ENCODE measurements around the gene NISCH. TPM values are rescaled to one million over a fixed set of nuclear protein-coding genes. Genes with fewer than 3 reads are reported as not detected.

NISCH gene
- 100 to 1,000 TPM in 1 of 8 experiments, 10 to 100 TPM in 7; 54.4 to 134 (median 80.6) TPM for total RNA-seq

DNA sequence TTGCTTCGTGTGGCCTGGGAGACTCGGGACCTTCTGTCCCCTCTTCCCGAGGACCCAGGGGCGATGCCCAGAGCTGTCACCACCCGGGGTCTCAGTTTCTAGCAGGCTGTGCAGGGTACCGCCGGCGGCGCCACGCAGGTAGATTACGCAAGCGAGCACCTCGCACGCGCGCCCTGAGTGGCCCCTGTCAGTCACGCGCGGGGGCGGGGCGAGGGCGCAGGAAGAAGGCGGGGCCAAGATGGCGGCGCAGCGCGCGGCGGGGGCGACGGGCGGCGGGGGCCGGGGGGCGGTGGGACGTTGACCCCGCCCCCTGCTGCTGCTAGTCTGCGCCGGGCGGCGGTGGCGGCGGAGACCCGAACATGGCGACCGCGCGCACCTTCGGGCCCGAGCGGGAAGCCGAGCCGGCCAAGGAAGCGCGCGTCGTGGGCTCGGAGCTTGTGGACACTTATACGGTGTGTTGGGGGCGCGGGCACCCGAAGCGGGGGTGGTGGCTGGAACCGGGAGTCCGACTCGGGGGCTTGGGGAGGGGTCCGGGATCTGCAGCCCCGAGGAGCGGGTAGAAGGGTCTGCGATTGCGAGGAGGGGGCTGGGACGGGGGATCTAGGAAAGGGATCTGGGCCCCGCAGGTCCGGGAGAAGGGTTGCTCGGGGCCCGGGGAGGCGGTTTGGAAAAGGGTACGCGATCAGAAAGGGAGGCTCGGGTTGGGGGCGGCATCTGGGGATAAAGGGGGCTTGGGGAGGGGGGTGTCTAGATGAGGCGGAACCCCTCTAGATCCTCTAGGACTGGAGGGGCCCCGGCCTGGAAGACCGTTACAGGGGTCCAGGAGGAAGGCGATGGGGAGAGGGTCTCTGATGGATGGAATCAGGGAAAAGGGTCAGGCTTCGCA is at the start of gene NISCH:
Gene NISCH (plus strand): TSS at position 322 of the 886 bp plus-strand sequence. CDS start 38 bp downstream, at position 360.
- in situ Hi-C loops (cut with MboI; ENCODE audit: low pct_unique_long_range_greater_than_20kb in 2 of 9, low sequenced_read_pairs in 9 of 9, unreplicated experiment in 9 of 9), result no loop called here
- Histone ChIP-seq H3K4me3 (peak within 1 kb of the TSS; percentile 74 to 99 (median 86)), H3K27ac (peak within 1 kb of the TSS; percentile 67 to 87), H3K4me1 (replicated peaks in 1 of 2) (peaks cover 21 to 26% of the 10 kb centered on the region in 2 donors)
- ATAC-seq (replicated peaks in 6 of 8), result peak; percentile 45 to 82 (median 78)
- whole genome bisulfite sequencing, 10 experiments, result 0 to 8% methylated on average over 1 to 5 of the region's 86 CpGs; no CpG with 5 or more reads in 8 of the 10 experiments

DNA sequence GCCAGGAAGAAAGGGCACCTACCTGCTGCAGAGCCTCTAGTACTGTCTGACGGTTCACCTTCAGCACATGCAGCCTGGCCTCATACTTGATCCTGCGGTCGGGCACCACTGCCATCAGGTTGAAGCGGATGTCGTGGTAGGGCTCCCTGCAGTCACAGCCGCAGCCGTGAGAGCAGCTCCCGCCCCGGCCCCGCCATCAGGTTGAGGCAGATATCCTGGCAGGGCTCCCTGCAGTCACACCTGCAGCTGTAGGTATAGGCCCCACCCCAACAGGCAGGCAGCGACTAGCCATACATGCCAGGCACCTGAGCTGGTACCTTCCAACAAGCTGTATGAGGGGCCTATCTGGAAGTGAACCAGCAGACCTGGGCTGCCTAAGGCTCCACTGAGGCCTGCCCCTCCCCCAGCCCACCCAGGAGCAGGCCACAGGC is 49.2 kb upstream of the NISCH start:
- H3K4me1 ChIP-seq (replicated peaks in 1 of 2), result peaks cover 6 to 9% of the 10 kb centered on the region in 2 donors
- ATAC-seq (replicated peaks in 6 of 8), result no peak
- 80 to 100% (median 93%) methylated on average over 1 to 3 of the region's 11 CpGs; no CpG with 5 or more reads in 7 of the 10 experiments for WGBS, 10 experiments
- in situ Hi-C loops (cut with MboI; ENCODE audit: low pct_unique_long_range_greater_than_20kb in 2 of 9, low sequenced_read_pairs in 9 of 9, unreplicated experiment in 9 of 9), result no loop called here
- H3K27ac ChIP-seq, result no peak overlapping the region
- H3K4me3 ChIP-seq, result no peak overlapping the region

DNA sequence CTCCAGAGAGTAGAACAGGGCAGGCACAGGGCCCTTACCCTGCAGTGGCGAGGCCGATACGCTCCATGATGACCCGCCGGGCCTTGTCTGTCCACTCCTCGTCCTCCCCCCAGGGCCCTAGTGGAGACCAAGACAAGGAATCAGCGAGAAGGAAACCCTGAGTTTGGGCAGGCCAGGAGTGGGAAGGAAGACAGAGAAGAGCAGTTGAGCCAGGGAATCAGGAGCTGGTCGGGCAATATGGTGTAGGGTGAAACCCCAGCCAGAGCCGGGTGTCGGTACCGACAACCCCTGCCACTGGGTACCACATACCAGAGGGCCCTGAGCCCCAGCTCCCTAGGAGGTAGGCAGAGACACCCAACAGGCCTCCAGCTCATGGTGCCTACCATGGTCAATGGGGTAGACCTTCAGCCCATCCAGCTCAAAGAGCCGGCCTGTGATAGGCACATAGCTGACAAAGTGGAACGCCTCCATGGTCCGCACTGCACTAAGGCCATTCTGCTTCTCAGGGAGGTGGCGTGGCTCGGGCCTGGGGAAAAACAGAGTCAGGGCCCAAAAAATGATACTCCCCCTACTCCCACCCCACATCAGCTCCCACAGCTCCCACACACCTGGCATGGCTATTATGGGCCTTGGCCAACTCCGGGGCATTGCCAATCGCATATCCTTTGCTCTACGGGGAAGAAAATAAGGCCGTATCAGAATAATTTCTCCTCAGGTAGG is 48.5 kb upstream of the NISCH start:
- 80 to 100% (median 97%) methylated on average over 1 to 10 of the region's 20 CpGs; no CpG with 5 or more reads in 4 of the 10 experiments for WGBS, 10 experiments
- H3K4me1 ChIP-seq (replicated peaks in 1 of 2), result peaks cover 10 to 12% of the 10 kb centered on the region in 2 donors
- ATAC-seq (replicated peaks in 6 of 8), result no peak
- in situ Hi-C loops (cut with MboI; ENCODE audit: low pct_unique_long_range_greater_than_20kb in 2 of 9, low sequenced_read_pairs in 9 of 9, unreplicated experiment in 9 of 9), result no loop called here
- no peak overlapping the region for H3K27ac ChIP-seq
- H3K4me3 ChIP-seq, result no peak overlapping the region

DNA sequence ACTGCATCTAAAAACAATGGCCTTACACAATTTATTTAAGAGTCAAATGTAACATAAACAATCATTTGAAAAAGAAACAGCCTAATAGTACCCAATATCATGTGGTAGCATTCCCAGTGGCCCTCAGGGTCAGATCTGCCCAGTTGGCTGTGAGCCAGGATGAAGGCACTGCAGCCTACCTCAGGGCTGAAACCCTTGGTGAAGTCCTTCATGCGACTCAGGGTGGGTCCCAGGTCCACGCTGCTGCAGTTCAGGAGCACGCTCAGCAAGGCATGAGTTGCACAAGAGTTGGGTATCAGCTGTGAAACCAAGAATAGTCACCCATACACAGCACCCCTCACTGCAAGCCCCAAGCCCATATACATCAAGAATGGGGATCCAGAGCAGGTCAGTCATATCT is 47.6 kb upstream of the NISCH start:
- Histone ChIP-seq H3K4me1 (replicated peaks in 1 of 2) (peaks cover 18 to 19% of the 10 kb centered on the region in 2 donors), H3K4me3 (no peak overlapping the region), H3K27ac (no peak overlapping the region)
- ATAC-seq (replicated peaks in 6 of 8), result no peak
- in situ Hi-C loops (cut with MboI; ENCODE audit: low pct_unique_long_range_greater_than_20kb in 2 of 9, low sequenced_read_pairs in 9 of 9, unreplicated experiment in 9 of 9), result no loop called here
- WGBS, 10 experiments, result 93 to 100% (median 100%) methylated on average over 1 to 2 of the region's 3 CpGs; no CpG with 5 or more reads in 5 of the 10 experiments

DNA sequence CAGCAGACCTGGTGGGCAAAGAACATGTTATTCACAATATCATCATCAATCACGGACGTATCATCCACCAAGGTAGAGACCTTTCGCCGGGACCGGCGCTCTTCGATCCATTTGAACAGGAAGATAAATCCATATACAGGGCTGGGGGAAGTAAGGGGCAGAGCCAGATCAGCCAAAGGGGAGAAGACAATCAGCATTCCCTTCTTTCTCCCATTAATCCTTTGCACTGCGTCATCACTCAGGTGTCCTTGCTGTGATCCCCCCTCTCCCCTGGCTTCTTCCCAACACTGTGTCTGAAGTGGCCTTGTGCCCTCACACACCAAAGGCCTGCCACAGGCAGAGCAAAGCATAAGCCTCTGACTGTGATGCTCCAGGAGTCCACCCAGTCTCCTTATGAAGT is 46.9 kb upstream of the NISCH start:
- WGBS, 10 experiments, result 90 to 97% (median 92%) methylated on average over 2 to 8 of the region's 8 CpGs; no CpG with 5 or more reads in 4 of the 10 experiments
- no peak overlapping the region for H3K27ac ChIP-seq
- in situ Hi-C loops (cut with MboI; ENCODE audit: low pct_unique_long_range_greater_than_20kb in 2 of 9, low sequenced_read_pairs in 9 of 9, unreplicated experiment in 9 of 9), result no loop called here
- peak overlapping the region in 3 of 5 donors; percentile 91 to 96 (median 93) for H3K4me3 ChIP-seq
- no peak for ATAC-seq (replicated peaks in 6 of 8)
- peaks cover 19 to 20% of the 10 kb centered on the region in 2 donors for H3K4me1 ChIP-seq (replicated peaks in 1 of 2)

DNA sequence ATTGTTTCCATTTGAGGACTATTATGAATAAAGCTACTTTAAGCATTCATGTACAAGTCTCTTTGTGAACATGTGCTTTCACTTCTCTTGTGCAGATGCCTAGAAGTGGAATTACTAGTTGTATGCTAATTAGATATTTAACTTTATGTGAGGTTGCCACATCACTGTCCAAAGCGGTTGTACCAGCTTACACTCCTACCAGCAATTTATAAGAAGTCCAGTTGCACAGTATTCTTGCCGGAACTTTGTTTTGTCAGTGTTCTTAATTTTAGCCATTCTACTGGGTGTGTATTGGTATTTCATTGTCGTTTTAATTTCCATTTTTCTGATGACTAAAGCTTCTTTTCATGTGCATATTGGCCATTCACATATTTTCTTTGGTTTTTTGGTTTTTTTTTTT is 39.6 kb upstream of the NISCH start:
- H3K27ac ChIP-seq, result no peak overlapping the region
- 0 to 100% (median 82%) methylated on average over 1 to 3 of the region's 3 CpGs for WGBS, 10 experiments
- H3K4me3 ChIP-seq, result no peak overlapping the region
- peak in 3 of 8 experiments; percentile 58 to 77 (median 71) for ATAC-seq (replicated peaks in 6 of 8)
- in situ Hi-C loops (cut with MboI; ENCODE audit: low pct_unique_long_range_greater_than_20kb in 2 of 9, low sequenced_read_pairs in 9 of 9, unreplicated experiment in 9 of 9), result no loop called here
- peaks cover 10 to 14% of the 10 kb centered on the region in 2 donors for H3K4me1 ChIP-seq (replicated peaks in 1 of 2)

DNA sequence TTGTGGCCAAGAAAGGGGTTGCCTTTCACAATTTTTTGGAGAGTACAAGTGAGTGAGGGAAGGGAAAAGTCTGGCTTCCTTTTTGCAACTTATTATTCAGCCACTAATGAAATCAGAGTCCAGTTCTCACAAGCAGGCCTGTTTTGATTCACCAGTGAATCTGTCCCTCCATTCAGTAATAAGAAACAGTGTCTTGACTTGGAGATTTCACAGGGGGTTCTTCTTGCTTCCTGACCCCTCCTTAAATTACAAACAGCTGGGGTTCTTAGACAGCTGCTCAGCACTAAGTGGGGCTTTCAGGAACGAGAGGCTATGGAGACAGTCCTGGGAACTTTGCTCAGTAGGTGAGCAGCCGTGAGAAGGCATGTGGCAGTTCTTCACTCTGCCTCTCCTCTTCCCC is 35.0 kb upstream of the NISCH start:
- no peak overlapping the region for H3K4me3 ChIP-seq
- WGBS, 10 experiments, result 43 to 60% (median 58%) methylated on average over 1 to 2 of the region's 2 CpGs; no CpG with 5 or more reads in 7 of the 10 experiments
- H3K27ac ChIP-seq, result no peak overlapping the region
- no peak for ATAC-seq (replicated peaks in 6 of 8)
- in situ Hi-C loops (cut with MboI; ENCODE audit: low pct_unique_long_range_greater_than_20kb in 2 of 9, low sequenced_read_pairs in 9 of 9, unreplicated experiment in 9 of 9), result no loop called here
- H3K4me1 ChIP-seq (replicated peaks in 1 of 2), result no peaks in the 10 kb centered on the region

DNA sequence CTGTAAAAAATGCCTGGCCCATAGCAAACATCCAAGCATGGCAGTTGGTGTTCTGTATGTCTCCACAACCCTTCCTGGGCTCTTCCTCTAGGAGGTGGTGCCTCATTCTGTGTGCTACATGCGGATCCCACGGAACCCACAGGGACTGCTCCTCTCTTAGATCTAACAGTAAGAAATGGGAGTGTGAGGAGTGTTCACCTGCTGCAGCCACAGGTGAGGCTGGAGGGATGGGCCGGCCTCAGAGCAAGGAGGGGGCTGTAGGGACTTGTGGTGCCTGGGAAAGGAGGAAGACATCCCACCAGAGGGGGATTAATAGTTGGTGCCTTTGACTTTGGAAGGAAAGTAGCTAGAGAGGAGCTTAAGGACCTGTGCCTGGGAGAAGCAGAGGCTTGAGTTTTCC is 32.7 kb upstream of the NISCH start:
- Histone ChIP-seq H3K4me3 (no peak overlapping the region), H3K27ac (no peak overlapping the region), H3K4me1 (replicated peaks in 1 of 2) (no peaks in the 10 kb centered on the region)
- in situ Hi-C loops (cut with MboI; ENCODE audit: low pct_unique_long_range_greater_than_20kb in 2 of 9, low sequenced_read_pairs in 9 of 9, unreplicated experiment in 9 of 9), result no loop called here
- 60 to 100% (median 90%) methylated on average over 1 to 3 of the region's 3 CpGs; no CpG with 5 or more reads in 5 of the 10 experiments for WGBS, 10 experiments
- no peak for ATAC-seq (replicated peaks in 6 of 8)

DNA sequence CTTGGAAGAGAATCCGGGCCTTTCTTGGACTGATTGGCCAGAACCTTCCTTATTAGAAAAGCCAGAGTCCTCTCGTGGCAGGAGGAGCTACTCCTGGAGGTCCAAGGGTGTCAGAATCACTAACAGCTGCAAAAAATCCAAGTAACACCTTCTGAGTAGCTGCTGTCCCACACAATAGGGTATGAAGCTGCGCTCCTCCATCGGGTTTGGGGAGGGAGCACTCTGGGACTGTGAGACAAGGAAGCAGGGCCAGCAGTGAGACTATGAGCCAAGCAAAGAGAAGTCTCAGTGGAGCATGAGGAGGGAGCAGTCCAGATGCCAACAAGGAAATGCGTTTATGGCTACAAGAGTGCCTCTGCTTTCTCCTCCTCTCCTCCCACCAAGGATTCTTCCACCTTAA is 32.2 kb upstream of the NISCH start:
- 15 to 76% (median 54%) methylated on average over 1 to 4 of the region's 5 CpGs; no CpG with 5 or more reads in 2 of the 10 experiments for WGBS, 10 experiments
- no peak for ATAC-seq (replicated peaks in 6 of 8)
- in situ Hi-C loops (cut with MboI; ENCODE audit: low pct_unique_long_range_greater_than_20kb in 2 of 9, low sequenced_read_pairs in 9 of 9, unreplicated experiment in 9 of 9), result no loop called here
- H3K4me1 ChIP-seq (replicated peaks in 1 of 2), result no peaks in the 10 kb centered on the region
- H3K4me3 ChIP-seq, result no peak overlapping the region
- H3K27ac ChIP-seq, result no peak overlapping the region

DNA sequence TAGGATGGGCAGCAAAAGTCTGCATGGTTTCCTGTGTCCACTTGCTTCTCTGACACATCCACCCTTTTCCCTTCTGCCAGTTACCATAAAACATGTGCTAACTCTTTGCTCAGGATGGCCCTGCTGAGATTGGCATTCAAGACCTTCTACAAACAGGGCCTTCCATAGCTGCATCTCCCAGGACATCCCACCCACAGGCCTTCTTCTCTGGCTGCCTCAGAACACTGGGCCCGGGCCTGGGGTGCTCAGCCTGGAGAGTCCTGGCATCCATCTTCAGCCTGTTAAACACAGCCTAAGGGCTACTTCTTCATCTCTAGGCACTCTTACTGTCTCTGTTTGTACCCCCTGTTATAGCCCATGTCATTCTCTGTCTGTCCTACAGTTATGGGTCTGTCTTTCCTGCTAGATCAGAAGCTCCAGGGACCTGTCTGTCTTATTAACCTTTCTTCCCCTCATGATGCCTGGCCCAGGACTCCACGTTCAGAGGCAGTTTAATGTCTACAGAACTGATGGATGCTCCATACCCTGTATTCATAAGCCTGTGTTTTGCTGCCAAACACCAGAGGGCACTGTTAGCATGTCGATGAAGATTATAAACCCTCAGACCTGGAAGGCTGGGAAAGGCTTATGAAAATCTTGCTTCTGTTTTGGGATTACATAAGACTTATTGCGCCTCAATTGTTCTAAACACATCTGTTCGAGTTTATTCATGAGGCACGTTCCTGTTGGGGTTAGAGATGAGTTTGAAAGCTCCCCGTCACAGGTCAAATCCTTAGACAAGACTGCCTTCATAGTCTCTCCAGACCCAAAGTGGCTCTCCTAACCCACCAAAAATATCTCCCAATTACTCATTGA is 27.0 kb upstream of the NISCH start:
- peaks cover 9 to 14% of the 10 kb centered on the region in 2 donors for H3K4me1 ChIP-seq (replicated peaks in 1 of 2)
- ATAC-seq (replicated peaks in 6 of 8), result peak; percentile 88 to 98 (median 96)
- in situ Hi-C loops (cut with MboI; ENCODE audit: low pct_unique_long_range_greater_than_20kb in 2 of 9, low sequenced_read_pairs in 9 of 9, unreplicated experiment in 9 of 9), result no loop called here
- no peak overlapping the region for H3K4me3 ChIP-seq
- 0 to 30% (median 6%) methylated on average over 1 to 6 of the region's 7 CpGs; no CpG with 5 or more reads in 2 of the 10 experiments for WGBS, 10 experiments
- H3K27ac ChIP-seq, result no peak overlapping the region

DNA sequence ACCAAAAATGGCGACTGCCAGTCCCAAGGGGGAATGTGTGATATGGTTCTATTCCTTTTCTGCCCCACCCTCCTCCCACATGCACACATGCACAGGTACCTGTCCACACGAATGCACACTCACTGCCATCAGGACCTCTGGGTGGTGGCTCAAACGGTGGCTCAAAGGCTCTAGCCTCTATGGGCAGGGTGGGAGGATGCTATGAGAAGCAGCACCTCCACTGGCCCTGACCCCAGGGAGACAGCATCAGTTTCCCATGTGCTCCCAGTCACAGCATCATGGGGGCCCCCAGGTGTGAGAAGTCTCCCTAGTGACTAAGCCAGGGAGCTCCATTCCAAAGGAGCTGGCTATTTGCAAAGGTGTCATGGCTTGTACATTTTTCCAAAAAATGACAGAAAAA is 26.4 kb upstream of the NISCH start:
- 0 to 47% (median 0%) methylated on average over 1 to 3 of the region's 3 CpGs; no CpG with 5 or more reads in 5 of the 10 experiments for WGBS, 10 experiments
- Histone ChIP-seq H3K4me3 (no peak overlapping the region), H3K27ac (no peak overlapping the region), H3K4me1 (replicated peaks in 1 of 2) (peaks cover 16 to 21% of the 10 kb centered on the region in 2 donors)
- no peak for ATAC-seq (replicated peaks in 6 of 8)
- in situ Hi-C loops (cut with MboI; ENCODE audit: low pct_unique_long_range_greater_than_20kb in 2 of 9, low sequenced_read_pairs in 9 of 9, unreplicated experiment in 9 of 9), result no loop called here

DNA sequence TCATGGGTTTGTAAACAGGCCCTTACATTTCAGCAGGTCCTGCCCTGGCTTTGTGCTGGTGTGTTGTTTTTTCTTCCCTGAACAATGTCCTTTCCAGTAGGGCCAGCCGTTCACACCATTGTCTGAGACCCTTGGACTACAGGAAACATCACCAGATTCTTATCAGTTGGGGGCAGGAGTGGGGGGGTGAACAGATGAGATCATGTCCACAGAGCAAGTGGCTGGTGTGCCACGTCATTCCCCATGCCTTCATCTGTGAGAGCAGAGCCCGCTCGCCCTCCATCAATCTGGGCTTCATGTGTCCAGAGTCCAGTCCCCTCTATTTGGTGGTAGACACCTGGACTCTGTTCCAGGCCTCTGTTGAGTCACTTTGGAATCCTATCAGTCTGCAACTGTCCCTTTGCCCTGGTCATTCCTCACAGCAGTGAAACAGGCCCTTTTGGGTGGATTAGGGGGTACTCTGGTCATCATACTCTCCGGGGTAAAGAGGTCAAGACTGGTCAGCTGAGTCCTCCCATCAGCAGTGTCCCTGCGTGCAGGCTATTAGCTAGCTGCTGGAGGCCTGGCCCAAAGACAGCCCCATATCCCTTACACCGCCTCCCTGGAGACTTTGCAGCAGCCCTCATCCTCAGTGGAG is 25.5 kb upstream of the NISCH start:
- ATAC-seq (replicated peaks in 6 of 8), result peak in 2 of 8 experiments; percentile 27 to 47
- 17 to 100% (median 74%) methylated on average over 1 to 4 of the region's 7 CpGs; no CpG with 5 or more reads in 2 of the 10 experiments for WGBS, 10 experiments
- in situ Hi-C loops (cut with MboI; ENCODE audit: low pct_unique_long_range_greater_than_20kb in 2 of 9, low sequenced_read_pairs in 9 of 9, unreplicated experiment in 9 of 9), result no loop called here

More for the DNA sequence above, 25.5 kb upstream of the NISCH start:
- Histone ChIP-seq H3K4me3 (no peak overlapping the region), H3K27ac (no peak overlapping the region), H3K4me1 (replicated peaks in 1 of 2) (peaks cover 24 to 29% of the 10 kb centered on the region in 2 donors)

Measured in motor neuron (in vitro differentiated cells).